ENCODE results near the gene MLIP. TPM values are rescaled to one million over a fixed set of nuclear protein-coding genes. Genes with fewer than 3 reads are reported as not detected.

The MLIP gene
- total and polyA plus RNA-seq, 2 of the 8 experiments (the other 6 are each of a cell fraction or from before 2014, with no cell fraction given) = not detected

DNA sequence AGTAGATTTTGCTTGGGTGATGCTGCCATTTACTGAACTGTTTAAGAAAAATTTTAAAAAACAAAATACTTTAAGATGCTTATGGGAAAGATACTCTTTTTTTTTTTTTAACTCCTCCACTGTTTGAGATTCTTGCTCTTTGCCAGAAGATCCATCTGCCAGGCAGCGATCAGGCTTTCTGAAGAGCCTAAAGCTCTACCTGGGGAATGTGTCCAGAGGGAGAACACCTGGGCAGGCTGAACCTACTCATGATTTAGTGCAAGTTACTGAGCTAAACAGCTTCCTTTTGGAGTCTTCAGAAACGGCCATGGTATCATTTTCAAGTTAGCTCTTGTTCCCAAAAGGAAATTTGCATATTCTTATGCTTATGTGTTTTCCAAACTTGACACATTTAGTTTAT lies 23.5 kb upstream of the MLIP start (continued):
- no peak for TF ChIP-seq SP1 (IDR thresholded peaks at IDR 0.05; ENCODE audit: low read depth, low read length)
- TF ChIP-seq RBBP5 (IDR thresholded peaks at IDR 0.05; ENCODE audit: borderline replicate concordance, low read depth, low read length) = no peak
- no peak for TF ChIP-seq SRF (IDR thresholded peaks at IDR 0.05; ENCODE audit: low read depth, low read length)
